H9 (cell line): ENCODE measurements around the gene FIGNL2. TPM values are rescaled to one million over a fixed set of nuclear protein-coding genes. Genes with fewer than 3 reads are reported as not detected.

Experiments
- DNase-seq: peaks from one replicate; pipeline ENCODE4 v3.0.0-alpha.2; 2017
- H2AFZ ChIP-seq: one replicate; pipeline ENCODE4 v1.6.1; 2013; ENCODE audit warnings: mild to moderate bottlenecking, low read length, control low read depth, moderate library complexity
- H2AK5ac ChIP-seq: 2 replicates; pipeline ENCODE4 v1.6.1; 2013; ENCODE audit warnings: low read length, control low read depth, mixed read lengths; ENCODE audit not compliant: insufficient read length
- H2BK120ac ChIP-seq: one replicate; pipeline ENCODE4 v1.6.1; 2013; ENCODE audit warnings: low read depth, mild to moderate bottlenecking, low read length, control low read depth, inconsistent platforms; ENCODE audit not compliant: poor library complexity, severe bottlenecking
- H2BK12ac ChIP-seq: 2 replicates; pipeline ENCODE4 v1.6.1; 2013; ENCODE audit warnings: low read length, control low read depth, mixed read lengths, low read depth; ENCODE audit not compliant: insufficient read length
- H2BK15ac ChIP-seq: 2 replicates; pipeline ENCODE4 v1.6.1; 2013; ENCODE audit warnings: low read depth, low read length, control low read depth
- H2BK20ac ChIP-seq: one replicate; pipeline ENCODE4 v1.6.1; 2013; ENCODE audit warnings: low read depth, mild to moderate bottlenecking, low read length, control low read depth, inconsistent platforms; ENCODE audit not compliant: poor library complexity, severe bottlenecking
- H2BK5ac ChIP-seq: 2 replicates; pipeline ENCODE4 v1.6.1; 2013; ENCODE audit warnings: low read length, control low read depth, mixed read lengths; ENCODE audit not compliant: insufficient read length
- H3K14ac ChIP-seq: 2 replicates; pipeline ENCODE4 v1.6.1; 2013; ENCODE audit warnings: low read length, control low read depth; ENCODE audit not compliant: insufficient read depth
- H3K18ac ChIP-seq: 2 replicates; pipeline ENCODE4 v1.6.1; 2013; ENCODE audit warnings: low read depth, mild to moderate bottlenecking, mixed read lengths, low read length, control low read depth; ENCODE audit not compliant: insufficient read length
- H3K23ac ChIP-seq: 2 replicates; pipeline ENCODE4 v1.6.1; 2013; ENCODE audit warnings: low read length, control low read depth, mixed read lengths, low read depth; ENCODE audit not compliant: insufficient read length
- H3K23me2 ChIP-seq: 2 replicates; pipeline ENCODE4 v1.6.1; 2013; ENCODE audit warnings: low read depth, mild to moderate bottlenecking, mixed read lengths, low read length, control low read depth; ENCODE audit not compliant: insufficient read length, poor library complexity, severe bottlenecking
- H3K27ac ChIP-seq: 2 replicates; pipeline ENCODE4 v1.5.1; 2013; ENCODE audit warnings: low read length, control low read depth, mixed read lengths, low read depth; ENCODE audit not compliant: insufficient read length
- H3K27me3 ChIP-seq: 2 replicates; pipeline ENCODE4 v1.6.1; 2013; ENCODE audit warnings: low read length, control low read depth, inconsistent platforms; ENCODE audit not compliant: insufficient read depth
- H3K4ac ChIP-seq: 2 replicates; pipeline ENCODE4 v1.6.1; 2013; ENCODE audit warnings: low read depth, mild to moderate bottlenecking, control low read depth, inconsistent platforms, low read length, moderate library complexity
- H3K4me1 ChIP-seq: 2 replicates; pipeline ENCODE4 v1.6.1; 2013; ENCODE audit warnings: low read length, control low read depth, inconsistent platforms; ENCODE audit not compliant: insufficient read depth
- H3K4me2 ChIP-seq: 2 replicates; pipeline ENCODE4 v1.6.1; 2013; ENCODE audit warnings: low read length, control low read depth, mixed read lengths; ENCODE audit not compliant: insufficient read length, insufficient read depth
- H3K56ac ChIP-seq: 2 replicates; pipeline ENCODE4 v1.6.1; 2013; ENCODE audit warnings: low read depth, mild to moderate bottlenecking, mixed read lengths, low read length, control low read depth; ENCODE audit not compliant: insufficient read length
- H3K79me1 ChIP-seq: 2 replicates; pipeline ENCODE4 v1.6.1; 2013; ENCODE audit warnings: low read depth, mild to moderate bottlenecking, moderate library complexity, low read length, control low read depth, inconsistent platforms; ENCODE audit not compliant: insufficient read depth, poor library complexity, severe bottlenecking
- H3K79me2 ChIP-seq: 2 replicates; pipeline ENCODE4 v1.6.1; 2013; ENCODE audit warnings: low read length, control low read depth, inconsistent platforms; ENCODE audit not compliant: insufficient read depth
- H3K9ac ChIP-seq: 2 replicates; pipeline ENCODE4 v1.6.1; 2013; ENCODE audit warnings: low read length, control low read depth, mixed read lengths; ENCODE audit not compliant: insufficient read length; ENCODE audit errors: extremely low read depth
- H3K9me3 ChIP-seq: one replicate; pipeline ENCODE4 v1.6.1; 2013; ENCODE audit warnings: low read depth, low read length, inconsistent platforms; ENCODE audit not compliant: control insufficient read depth
- H3T11ph ChIP-seq: one replicate; pipeline ENCODE4 v1.6.1; 2013; ENCODE audit warnings: mild to moderate bottlenecking, low read length, control low read depth, inconsistent platforms
- H4K20me1 ChIP-seq: one replicate; pipeline ENCODE4 v1.6.1; 2013; ENCODE audit not compliant: control insufficient read depth, insufficient read length, insufficient read depth
- H4K5ac ChIP-seq: 2 replicates; pipeline ENCODE4 v1.6.1; 2013; ENCODE audit warnings: low read depth, mild to moderate bottlenecking, mixed read lengths, low read length, control low read depth; ENCODE audit not compliant: insufficient read length
- H4K8ac ChIP-seq: replicated peaks from 2 replicates; pipeline ENCODE4 v1.6.1; 2013; ENCODE audit warnings: low read length, control low read depth, mixed read lengths, low read depth; ENCODE audit not compliant: insufficient read length
- H4K91ac ChIP-seq: 2 replicates; pipeline ENCODE4 v1.6.1; 2013; ENCODE audit warnings: low read depth, mild to moderate bottlenecking, moderate library complexity, mixed read lengths, low read length, control low read depth; ENCODE audit not compliant: insufficient read length
- H3K27ac Mint-ChIP-seq, 3 experiments: 2 replicates in 2 of 3; 3 replicates in 1 of 3; pipeline ENCODE4 v1.8.0; 2020 to 2021; ENCODE audit warnings: mixed read lengths in 3 of 3, mild to moderate bottlenecking in 1 of 3, moderate library complexity in 1 of 3
- H3K27me3 Mint-ChIP-seq: 2 replicates; pipeline ENCODE4 v1.8.0; 2021; ENCODE audit warnings: low read depth, mild to moderate bottlenecking, moderate library complexity, mixed read lengths
- H3K36me3 Mint-ChIP-seq, 3 experiments: 2 replicates in 2 of 3; 3 replicates in 1 of 3; pipeline ENCODE4 v1.8.0; 2020 to 2021; ENCODE audit warnings: low read depth in 3 of 3, mixed read lengths in 3 of 3; ENCODE audit not compliant: insufficient read depth in 1 of 3
- H3K4me1 Mint-ChIP-seq, 2 experiments: 2 replicates each; pipeline ENCODE4 v1.8.0; 2020; ENCODE audit warnings: mixed read lengths in 2 of 2
- H3K4me3 Mint-ChIP-seq, 2 experiments: 2 replicates in 1 of 2; 3 replicates in 1 of 2; pipeline ENCODE4 v1.8.0; 2020 to 2021; ENCODE audit warnings: mild to moderate bottlenecking in 2 of 2, mixed read lengths in 2 of 2, moderate library complexity in 1 of 2
- H3K9me3 Mint-ChIP-seq, 2 experiments: 2 replicates in 1 of 2; 3 replicates in 1 of 2; pipeline ENCODE4 v1.8.0; 2020; ENCODE audit warnings: mild to moderate bottlenecking in 2 of 2, mixed read lengths in 2 of 2, moderate library complexity in 1 of 2
- CTCF ChIP-seq: fragments of 200-600 bp; sonication (generic); conservative IDR thresholded peaks from 3 replicates; pipeline ENCODE4 v1.8.0; 2021; ENCODE audit warnings: antibody characterized with exemption, mild to moderate bottlenecking
- WGBS: extraction: QIAGEN DNeasy Blood & Tissue Kit; methylation state at CpG from one replicate; pipeline ENCODE4 v1.1.7; 2013; ENCODE audit warnings: missing lambda C conversion rate, low lambda C conversion rate, mixed read lengths; ENCODE audit not compliant: insufficient read length; ENCODE audit errors: extremely low coverage; 5-methylcytosine and 5-hydroxymethylcytosine counted together
- total RNA-seq: library from RNA; stranded (reverse); gene quantifications from 2 replicates; pipeline ENCODE4 v1.2.1, GENCODE V29; 2021

The FIGNL2 gene
- total RNA-seq, 1 experiment from 2014 or later = 19.7 TPM

DNA sequence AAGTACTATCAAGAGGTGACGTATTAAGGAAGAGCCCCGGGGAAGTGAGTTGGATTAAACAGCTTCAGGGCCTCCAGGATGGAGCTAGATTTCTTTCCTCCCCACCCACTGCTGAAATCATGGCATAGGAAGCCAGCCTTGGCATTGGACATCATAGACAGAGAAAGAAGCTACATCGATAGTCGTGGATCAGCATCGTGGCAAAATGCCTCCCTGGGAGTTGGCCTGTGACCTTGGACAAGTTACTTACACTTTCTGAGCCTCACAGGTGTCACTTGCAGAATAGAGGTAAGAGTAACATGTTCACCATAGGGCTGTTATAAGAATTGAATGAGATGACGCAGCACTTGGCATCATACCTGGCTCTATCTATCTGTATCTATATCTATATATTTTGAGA, 45.3 kb upstream of the FIGNL2 start:
- Histone ChIP-seq H3K23me2 (no peaks in the 10 kb centered on the region), H3K79me1 (no peaks in the 10 kb centered on the region), H2BK15ac (no peak overlapping the region), H2BK120ac (no peak overlapping the region), H3K9ac (no peak overlapping the region), H3K23ac (no peak overlapping the region), H2BK20ac (no peak overlapping the region), H4K8ac (no peak overlapping the region), H3K27ac (no peak overlapping the region), H3K4me1 (no peaks in the 10 kb centered on the region), H2AFZ (no peak overlapping the region), H3K18ac (no peak overlapping the region), H2BK12ac (no peak overlapping the region), H3K14ac (no peak overlapping the region), H3K79me2 (no peaks in the 10 kb centered on the region), H3K56ac (no peak overlapping the region), H4K5ac (no peak overlapping the region), H2AK5ac (no peak overlapping the region), H3K9me3 (no peaks in the 10 kb centered on the region), H3T11ph (no peak overlapping the region), H3K27me3 (peaks cover 2% of the 10 kb centered on the region; the same call in 1 of the 2 replicates), H3K4me2 (no peak overlapping the region), H4K20me1 (no peaks in the 10 kb centered on the region), H2BK5ac (no peak overlapping the region), H4K91ac (no peak overlapping the region), H3K4ac (no peak overlapping the region)
- WGBS = no CpG with 5 or more reads among the region's 6 CpGs
- Mint-ChIP-seq H3K4me3 (no peak overlapping the region), H3K27ac (no peak overlapping the region), H3K27me3 (peaks cover 14% of the 10 kb centered on the region), H3K36me3 (no peaks in the 10 kb centered on the region; a peak in 1 of 7 replicates), H3K9me3 (no peaks in the 10 kb centered on the region), H3K4me1 (peaks cover 17 to 27% of the 10 kb centered on the region in 2 experiments)
- no peak for TF ChIP-seq CTCF
- DNase-seq = no peak
